ENCODE data around the gene SIVA1.

GRCh38 chr14:104746071-104746545 is 6.8 kb upstream of the SIVA1 start:
- no peak for TF ChIP-seq CTCF (IDR thresholded peaks at IDR 0.05; ENCODE audit: insufficient read depth, low read length, poor library complexity, severe bottlenecking)
- no peak for TF ChIP-seq EZH2phosphoT487 (conservative IDR thresholded peaks at IDR 0.05; ENCODE audit: low read length)

Data from SU-DHL-6 (cell line).